SK-N-SH (cell line): Measurements from ENCODE around the gene SERP2.

Source experiments
- MXI1 ChIP-seq: IDR thresholded peaks from 2 replicates; pipeline ENCODE4 v1.6.1; 2012; ENCODE audit warnings: mild to moderate bottlenecking, low read depth, low read length, improper control_type of control experiment
- TF ChIP-seq, protein P1 (sequence below): fragments of 200-600 bp; sonication (generic); IDR thresholded peaks from 2 replicates; pipeline ENCODE4 v1.6.1; 2017; ENCODE audit warnings: antibody characterized with exemption, mild to moderate bottlenecking, moderate library complexity

GRCh38 chr13:44402899-44403445, 29.3 kb downstream of the SERP2 start:
- TF ChIP-seq, protein P1, sequence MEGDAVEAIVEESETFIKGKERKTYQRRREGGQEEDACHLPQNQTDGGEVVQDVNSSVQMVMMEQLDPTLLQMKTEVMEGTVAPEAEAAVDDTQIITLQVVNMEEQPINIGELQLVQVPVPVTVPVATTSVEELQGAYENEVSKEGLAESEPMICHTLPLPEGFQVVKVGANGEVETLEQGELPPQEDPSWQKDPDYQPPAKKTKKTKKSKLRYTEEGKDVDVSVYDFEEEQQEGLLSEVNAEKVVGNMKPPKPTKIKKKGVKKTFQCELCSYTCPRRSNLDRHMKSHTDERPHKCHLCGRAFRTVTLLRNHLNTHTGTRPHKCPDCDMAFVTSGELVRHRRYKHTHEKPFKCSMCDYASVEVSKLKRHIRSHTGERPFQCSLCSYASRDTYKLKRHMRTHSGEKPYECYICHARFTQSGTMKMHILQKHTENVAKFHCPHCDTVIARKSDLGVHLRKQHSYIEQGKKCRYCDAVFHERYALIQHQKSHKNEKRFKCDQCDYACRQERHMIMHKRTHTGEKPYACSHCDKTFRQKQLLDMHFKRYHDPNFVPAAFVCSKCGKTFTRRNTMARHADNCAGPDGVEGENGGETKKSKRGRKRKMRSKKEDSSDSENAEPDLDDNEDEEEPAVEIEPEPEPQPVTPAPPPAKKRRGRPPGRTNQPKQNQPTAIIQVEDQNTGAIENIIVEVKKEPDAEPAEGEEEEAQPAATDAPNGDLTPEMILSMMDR, result no peak
- TF ChIP-seq MXI1, result no peak
